ENCODE measurements around the gene STXBP6. TPM values are rescaled to one million over a fixed set of nuclear protein-coding genes. Genes with fewer than 3 reads are reported as not detected.

Gene STXBP6
- total and polyA plus RNA-seq, 10 of the 15 experiments (the other 5 are each of a cell fraction or from before 2014, with no cell fraction given) = 1.2 to 47.3 (median 1.9) TPM

GRCh38 chr14:24909523-24910302 lies 140.2 kb downstream of the STXBP6 start (continued):
- TF ChIP-seq EP300 (IDR thresholded peaks at IDR 0.05; ENCODE audit: borderline replicate concordance in 1 of 2, control insufficient read depth in 1 of 2, low read depth in 2 of 2, low read length in 2 of 2) = 0 out of 4 replicates have a peak, but pooled peaks of 1 of the 2 experiments have one; percentile 5
- 0 out of 2 replicates have a peak, but pooled peaks have one; percentile 17 for TF ChIP-seq MXI1 (IDR thresholded peaks at IDR 0.05; ENCODE audit: low read depth, low read length)
- peak; percentile 37; the same call in 1 of the 2 replicates for TF ChIP-seq MTA2 (IDR thresholded peaks at IDR 0.05; ENCODE audit: low read depth)
- TF ChIP-seq WRNIP1 (IDR thresholded peaks at IDR 0.05; ENCODE audit: borderline replicate concordance, low read depth, low read length) = no peak
- TF ChIP-seq, protein P1, sequence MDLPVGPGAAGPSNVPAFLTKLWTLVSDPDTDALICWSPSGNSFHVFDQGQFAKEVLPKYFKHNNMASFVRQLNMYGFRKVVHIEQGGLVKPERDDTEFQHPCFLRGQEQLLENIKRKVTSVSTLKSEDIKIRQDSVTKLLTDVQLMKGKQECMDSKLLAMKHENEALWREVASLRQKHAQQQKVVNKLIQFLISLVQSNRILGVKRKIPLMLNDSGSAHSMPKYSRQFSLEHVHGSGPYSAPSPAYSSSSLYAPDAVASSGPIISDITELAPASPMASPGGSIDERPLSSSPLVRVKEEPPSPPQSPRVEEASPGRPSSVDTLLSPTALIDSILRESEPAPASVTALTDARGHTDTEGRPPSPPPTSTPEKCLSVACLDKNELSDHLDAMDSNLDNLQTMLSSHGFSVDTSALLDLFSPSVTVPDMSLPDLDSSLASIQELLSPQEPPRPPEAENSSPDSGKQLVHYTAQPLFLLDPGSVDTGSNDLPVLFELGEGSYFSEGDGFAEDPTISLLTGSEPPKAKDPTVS (IDR thresholded peaks at IDR 0.05; ENCODE audit: low read depth, low read length) = no peak
- peak; percentile 50 for TF ChIP-seq IKZF1 (conservative IDR thresholded peaks at IDR 0.05)
- TF ChIP-seq RUNX3 (IDR thresholded peaks at IDR 0.05; ENCODE audit: low read length) = no peak

DNA sequence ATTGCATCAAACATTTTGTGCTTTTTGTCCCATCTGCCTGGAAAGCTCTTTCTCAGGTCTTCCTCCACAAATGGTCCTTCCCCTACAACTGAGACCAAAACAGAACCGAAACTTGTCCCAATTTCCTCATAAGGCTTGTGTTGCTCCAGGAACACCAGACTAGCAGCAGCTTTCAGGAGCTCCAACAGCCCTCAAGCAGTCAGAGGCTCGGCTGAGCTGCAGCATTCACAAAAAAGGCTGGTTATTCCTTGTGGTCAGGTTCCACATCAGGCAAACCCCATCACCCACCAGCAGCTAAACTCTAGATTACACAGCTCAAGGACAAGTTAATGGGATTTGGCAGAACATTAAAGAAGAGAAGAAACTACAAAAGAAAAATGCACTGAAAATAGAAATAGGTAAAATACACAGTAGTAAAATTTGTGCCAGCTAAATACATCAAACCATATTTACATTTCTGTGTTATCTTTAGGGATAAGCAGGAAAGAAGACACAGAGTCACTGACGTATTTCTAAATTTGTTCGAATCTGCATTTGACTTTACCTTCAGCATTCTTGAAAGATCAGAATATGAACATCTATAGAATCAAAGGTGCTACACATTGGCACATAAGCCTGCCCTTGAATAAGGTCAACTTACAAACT lies 141.2 kb downstream of the STXBP6 start:
- RAD21 ChIA-PET (ENCODE audit: unreplicated experiment) = interaction anchor here (0.9 to 5.8 kb wide), 9 partner anchors 9 to 102 kb away, joined by 3 to 28 read pairs (median 4); no protein-coding TSS in a partner anchor
- H3K27me3 ChIP-seq (replicated peaks in 1 of 2; ENCODE audit: control insufficient read depth in 2 of 2, insufficient read depth in 2 of 2, low read length in 1 of 2) = no peaks in the 10 kb centered on the region
- no peaks in the 10 kb centered on the region for H3K4me1 ChIP-seq (ENCODE audit: control insufficient read depth, insufficient read depth, low read length)
- in situ Hi-C loops (cut with MboI) (no loop called here), intact Hi-C loops (cut with micrococcal nuclease; ENCODE audit: unreplicated experiment) (no loop called here)
- ATAC-seq = no peak
- FAIRE-seq = no peak
- no peak for DNase-seq (ENCODE audit: low read depth, low spot score)
- no TSS peak for BruUV-seq (replicated peaks)
- H3K9ac ChIP-seq (ENCODE audit: control insufficient read depth, insufficient read depth, low read length) = no peak overlapping the region
- no peak overlapping the region for H2AFZ ChIP-seq (ENCODE audit: control insufficient read depth, low read depth, low read length)
- no peaks in the 10 kb centered on the region for H3K9me3 ChIP-seq (replicated peaks; ENCODE audit: control insufficient read depth, insufficient read depth, low read length)
- SMC1A ChIA-PET (ENCODE audit: uncharacterized antibody, unreplicated experiment) = interaction anchor here (0.6 to 9.3 kb wide), 17 partner anchors 8 to 125 kb away, joined by 3 to 87 read pairs (median 4); no protein-coding TSS in a partner anchor
- POLR2A ChIA-PET = interaction anchor here (1.0 to 3.5 kb wide), 3 partner anchors 17 to 119 kb away, joined by 4 to 14 read pairs (median 5); no protein-coding TSS in a partner anchor
- H3K79me2 ChIP-seq (ENCODE audit: control insufficient read depth, insufficient read depth, low read length) = no peaks in the 10 kb centered on the region
- H3K4me2 ChIP-seq (ENCODE audit: control insufficient read depth, insufficient read depth) = no peak overlapping the region
- 43% methylated on average over 4 of the region's 4 CpGs for WGBS (ENCODE audit: insufficient coverage, insufficient replicate concordance, low lambda C conversion rate, missing lambda C conversion rate)
- no peaks in the 10 kb centered on the region for H4K20me1 ChIP-seq (ENCODE audit: control insufficient read depth, insufficient read depth)
- H3K36me3 ChIP-seq (ENCODE audit: control insufficient read depth in 2 of 2, insufficient read depth in 2 of 2, low read length in 1 of 2) = no peaks in the 10 kb centered on the region
- no peak overlapping the region for H3K27ac ChIP-seq (ENCODE audit: control insufficient read depth, insufficient read depth)
- TF ChIP-seq IKZF2 (IDR thresholded peaks at IDR 0.05) (no peak), IKZF1 (conservative IDR thresholded peaks at IDR 0.05) (0 out of 2 replicates have a peak, but pooled peaks have one; percentile 19), ZNF384 (IDR thresholded peaks at IDR 0.05; ENCODE audit: borderline replicate concordance, low read depth, low read length) (no peak)
- no peak overlapping the region for H3K4me3 ChIP-seq
- CTCF ChIA-PET = interaction anchor here (1.0 to 1.3 kb wide), 3 partner anchors 13 to 173 kb away, joined by 3 read pairs; no protein-coding TSS in a partner anchor
